ENCODE data around the gene OLFML3. TPM values are rescaled to one million over a fixed set of nuclear protein-coding genes. Genes with fewer than 3 reads are reported as not detected.

The OLFML3 gene
- total RNA-seq, 6 experiments from 2014 or later = 1.8 to 13.8 (median 6.6) TPM

DNA sequence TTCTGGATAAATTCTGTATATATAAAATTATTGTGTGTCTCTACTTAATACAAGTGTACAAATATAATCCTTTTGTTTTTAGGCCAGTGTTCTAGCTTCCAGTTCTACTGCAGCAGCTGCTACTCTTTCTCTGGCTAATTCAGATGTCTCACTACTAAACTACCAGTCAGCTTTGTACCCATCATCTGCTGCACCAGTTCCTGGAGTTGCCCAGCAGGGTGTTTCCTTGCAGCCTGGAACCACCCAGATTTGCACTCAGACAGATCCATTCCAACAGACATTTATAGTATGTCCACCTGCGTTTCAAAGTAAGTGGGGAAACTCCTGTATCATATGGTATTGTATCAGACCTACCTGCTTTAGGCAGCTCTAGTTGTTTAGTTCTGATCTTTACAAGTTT, 21.3 kb upstream of the OLFML3 start:
- Histone ChIP-seq H3K27ac (no peak overlapping the region), H3K4me3 (no peak overlapping the region), H3K36me3 (peaks cover 0 to 51% (median 19%) of the 10 kb centered on the region in 4 donors), H3K27me3 (no peaks in the 10 kb centered on the region), H3K4me1 (no peaks in the 10 kb centered on the region), H3K9me3 (no peaks in the 10 kb centered on the region)
- intact Hi-C loops (cut with DNase I) = no loop called here
- ATAC-seq (no peak), DNase-seq (no peak)
- WGBS (ENCODE audit: insufficient coverage, low coverage, low lambda C conversion rate, missing lambda C conversion rate) = 100% methylated on average over 1 of the region's 1 CpG
- TF ChIP-seq, protein P1, sequence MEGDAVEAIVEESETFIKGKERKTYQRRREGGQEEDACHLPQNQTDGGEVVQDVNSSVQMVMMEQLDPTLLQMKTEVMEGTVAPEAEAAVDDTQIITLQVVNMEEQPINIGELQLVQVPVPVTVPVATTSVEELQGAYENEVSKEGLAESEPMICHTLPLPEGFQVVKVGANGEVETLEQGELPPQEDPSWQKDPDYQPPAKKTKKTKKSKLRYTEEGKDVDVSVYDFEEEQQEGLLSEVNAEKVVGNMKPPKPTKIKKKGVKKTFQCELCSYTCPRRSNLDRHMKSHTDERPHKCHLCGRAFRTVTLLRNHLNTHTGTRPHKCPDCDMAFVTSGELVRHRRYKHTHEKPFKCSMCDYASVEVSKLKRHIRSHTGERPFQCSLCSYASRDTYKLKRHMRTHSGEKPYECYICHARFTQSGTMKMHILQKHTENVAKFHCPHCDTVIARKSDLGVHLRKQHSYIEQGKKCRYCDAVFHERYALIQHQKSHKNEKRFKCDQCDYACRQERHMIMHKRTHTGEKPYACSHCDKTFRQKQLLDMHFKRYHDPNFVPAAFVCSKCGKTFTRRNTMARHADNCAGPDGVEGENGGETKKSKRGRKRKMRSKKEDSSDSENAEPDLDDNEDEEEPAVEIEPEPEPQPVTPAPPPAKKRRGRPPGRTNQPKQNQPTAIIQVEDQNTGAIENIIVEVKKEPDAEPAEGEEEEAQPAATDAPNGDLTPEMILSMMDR (IDR thresholded peaks at IDR 0.05) = no peak

DNA sequence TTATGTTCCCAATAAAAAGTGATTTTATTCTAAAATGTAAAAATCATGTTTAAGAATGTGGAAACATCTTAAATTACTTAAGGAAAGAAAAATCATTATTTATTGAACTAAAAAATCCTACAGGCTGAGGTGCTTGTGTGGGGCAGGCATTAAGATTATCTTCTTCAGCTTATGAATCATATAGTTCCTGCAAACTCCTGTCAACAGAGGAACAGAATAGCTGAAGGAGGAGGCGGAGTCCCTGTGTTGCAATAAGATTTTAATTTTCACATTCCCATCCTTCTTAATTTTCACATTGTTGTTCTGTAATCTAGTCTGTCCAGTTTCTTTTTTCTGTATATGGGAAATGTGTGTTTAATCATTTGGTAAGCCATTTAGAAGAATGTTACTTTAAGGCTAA, 20.6 kb upstream of the OLFML3 start:
- WGBS (ENCODE audit: insufficient coverage, low coverage, low lambda C conversion rate, missing lambda C conversion rate) = 100% methylated on average over 1 of the region's 1 CpG
- Histone ChIP-seq H3K36me3 (peaks cover 0 to 58% (median 22%) of the 10 kb centered on the region in 4 donors), H3K27ac (no peak overlapping the region), H3K27me3 (no peaks in the 10 kb centered on the region), H3K4me3 (no peak overlapping the region), H3K4me1 (no peaks in the 10 kb centered on the region), H3K9me3 (no peaks in the 10 kb centered on the region)
- DNase-seq = no peak
- intact Hi-C loops (cut with DNase I) = no loop called here
- no peak for ATAC-seq
- TF ChIP-seq, protein P1 (IDR thresholded peaks at IDR 0.05) = no peak
- TF ChIP-seq POLR2A (IDR thresholded peaks at IDR 0.05) = no peak

DNA sequence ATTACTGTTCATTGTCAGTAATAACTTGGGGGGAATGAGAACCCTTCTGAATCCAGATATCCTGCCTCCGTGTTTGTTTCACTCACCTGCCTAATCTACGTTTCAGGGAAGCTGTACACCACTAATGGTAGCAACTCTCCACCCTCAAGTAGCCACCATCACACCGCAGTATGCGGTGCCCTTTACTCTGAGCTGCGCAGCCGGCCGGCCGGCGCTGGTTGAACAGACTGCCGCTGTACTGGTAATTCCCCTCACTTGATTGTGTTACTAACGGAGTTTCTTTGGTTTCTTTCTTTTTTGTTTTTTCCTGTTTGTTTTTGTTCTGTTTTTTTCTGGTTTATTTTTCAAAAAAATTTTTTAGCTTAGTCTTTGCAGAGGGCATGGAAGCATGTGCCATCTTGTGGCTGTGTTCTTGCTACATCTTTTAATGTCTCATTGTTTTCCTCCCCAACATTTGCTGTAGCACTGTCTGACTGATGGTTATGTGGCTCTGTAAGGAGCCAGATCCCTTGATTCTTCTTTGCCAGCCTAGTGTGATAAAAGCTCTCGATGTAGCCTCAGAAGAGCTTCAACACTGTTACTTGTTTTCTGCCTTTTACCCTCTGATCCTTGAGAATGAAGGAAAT, 15.9 kb upstream of the OLFML3 start:
- 89% methylated on average over 12 of the region's 12 CpGs for WGBS (ENCODE audit: insufficient coverage, low coverage, low lambda C conversion rate, missing lambda C conversion rate)
- ATAC-seq = no peak
- intact Hi-C loops (cut with DNase I) = no loop called here

DNA sequence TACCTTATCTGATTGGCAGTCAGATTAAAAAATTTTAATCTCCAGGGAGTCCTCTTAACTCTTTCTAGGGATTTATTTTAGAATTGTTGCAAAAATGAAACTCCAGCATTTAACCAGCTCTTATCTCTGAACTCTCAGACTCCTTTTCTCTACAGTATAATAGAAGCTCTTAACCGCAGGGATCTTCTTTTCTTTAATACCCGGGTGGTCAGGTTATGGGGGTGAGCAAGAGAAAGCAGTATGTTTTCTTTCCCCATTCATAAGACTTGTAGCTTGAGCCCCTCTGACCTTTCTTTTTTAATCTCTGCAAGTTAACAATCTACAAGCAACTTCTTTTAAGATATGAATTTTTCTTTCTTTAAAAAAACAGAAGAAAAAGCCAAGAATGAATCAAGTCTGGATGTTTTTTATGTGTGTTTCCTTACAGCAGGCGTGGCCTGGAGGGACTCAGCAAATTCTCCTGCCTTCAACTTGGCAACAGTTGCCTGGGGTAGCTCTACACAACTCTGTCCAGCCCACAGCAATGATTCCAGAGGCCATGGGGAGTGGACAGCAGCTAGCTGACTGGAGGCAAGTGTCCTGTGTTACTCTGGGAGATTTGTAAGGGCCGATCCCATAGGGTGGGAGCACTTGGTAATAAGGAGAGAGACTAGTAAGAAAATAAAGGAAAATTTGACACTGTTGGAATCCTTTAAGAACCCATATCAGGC, 13.4 kb upstream of the OLFML3 start:
- peaks cover 0 to 72% (median 31%) of the 10 kb centered on the region in 4 donors for H3K36me3 ChIP-seq
- 79% methylated on average over 4 of the region's 4 CpGs for WGBS (ENCODE audit: insufficient coverage, low coverage, low lambda C conversion rate, missing lambda C conversion rate)
- H3K4me3 ChIP-seq = no peak overlapping the region
- H3K27me3 ChIP-seq = no peaks in the 10 kb centered on the region
- ATAC-seq (no peak), DNase-seq (no peak)
- intact Hi-C loops (cut with DNase I) = no loop called here
- TF ChIP-seq POLR2A (IDR thresholded peaks at IDR 0.05) = no peak
- TF ChIP-seq, protein P1 (IDR thresholded peaks at IDR 0.05) = no peak
- H3K9me3 ChIP-seq = no peaks in the 10 kb centered on the region
- no peak overlapping the region for H3K27ac ChIP-seq
- no peaks in the 10 kb centered on the region for H3K4me1 ChIP-seq

More for the DNA sequence above, 15.9 kb upstream of the OLFML3 start:
- no peaks in the 10 kb centered on the region for H3K27me3 ChIP-seq
- no peaks in the 10 kb centered on the region for H3K9me3 ChIP-seq
- H3K4me3 ChIP-seq = no peak overlapping the region
- H3K4me1 ChIP-seq = no peaks in the 10 kb centered on the region
- peaks cover 0 to 65% (median 20%) of the 10 kb centered on the region in 4 donors for H3K36me3 ChIP-seq
- TF ChIP-seq, protein P1 (IDR thresholded peaks at IDR 0.05) = no peak
- TF ChIP-seq POLR2A (IDR thresholded peaks at IDR 0.05) = no peak
- no peak overlapping the region for H3K27ac ChIP-seq
- DNase-seq = no peak

All from right lobe of liver (tissue), 6 donors.